ENCODE results near the gene CCDC88C.
"Not testable (repeated sequence)": the region's sequence is repeated elsewhere in the genome, so short reads cannot be mapped to it uniquely, and the experiment has no call there.

Gene CCDC88C

GRCh38 chr14:91227183-91227628 lies 190.4 kb downstream of the CCDC88C start:
- no peaks in the 10 kb centered on the region for H4K20me1 ChIP-seq (ENCODE audit: insufficient read depth)
- no peaks in the 10 kb centered on the region for H3K79me2 ChIP-seq (ENCODE audit: insufficient read depth, low read depth)
- H3K9ac ChIP-seq = no peak overlapping the region
- H3K4me3 ChIP-seq (IDR thresholded peaks at IDR 0.05; ENCODE audit: insufficient read depth, low read depth, low read length) = no peak overlapping the region
- H2AFZ ChIP-seq (ENCODE audit: low read depth) = no peak overlapping the region
- peaks cover 29% of the 10 kb centered on the region for H3K4me1 ChIP-seq (ENCODE audit: low read depth, poor library complexity, severe bottlenecking)
- no peaks in the 10 kb centered on the region for H3K27me3 ChIP-seq (ENCODE audit: insufficient read depth, low read depth)
- no peaks in the 10 kb centered on the region for H3K36me3 ChIP-seq (ENCODE audit: insufficient read depth)
- no peak overlapping the region for H3K4me2 ChIP-seq
- H3K27ac ChIP-seq = no peak overlapping the region
- TF ChIP-seq, protein P1, sequence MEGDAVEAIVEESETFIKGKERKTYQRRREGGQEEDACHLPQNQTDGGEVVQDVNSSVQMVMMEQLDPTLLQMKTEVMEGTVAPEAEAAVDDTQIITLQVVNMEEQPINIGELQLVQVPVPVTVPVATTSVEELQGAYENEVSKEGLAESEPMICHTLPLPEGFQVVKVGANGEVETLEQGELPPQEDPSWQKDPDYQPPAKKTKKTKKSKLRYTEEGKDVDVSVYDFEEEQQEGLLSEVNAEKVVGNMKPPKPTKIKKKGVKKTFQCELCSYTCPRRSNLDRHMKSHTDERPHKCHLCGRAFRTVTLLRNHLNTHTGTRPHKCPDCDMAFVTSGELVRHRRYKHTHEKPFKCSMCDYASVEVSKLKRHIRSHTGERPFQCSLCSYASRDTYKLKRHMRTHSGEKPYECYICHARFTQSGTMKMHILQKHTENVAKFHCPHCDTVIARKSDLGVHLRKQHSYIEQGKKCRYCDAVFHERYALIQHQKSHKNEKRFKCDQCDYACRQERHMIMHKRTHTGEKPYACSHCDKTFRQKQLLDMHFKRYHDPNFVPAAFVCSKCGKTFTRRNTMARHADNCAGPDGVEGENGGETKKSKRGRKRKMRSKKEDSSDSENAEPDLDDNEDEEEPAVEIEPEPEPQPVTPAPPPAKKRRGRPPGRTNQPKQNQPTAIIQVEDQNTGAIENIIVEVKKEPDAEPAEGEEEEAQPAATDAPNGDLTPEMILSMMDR (conservative IDR thresholded peaks at IDR 0.05; ENCODE audit: low read depth, low read length) = no peak

DNA sequence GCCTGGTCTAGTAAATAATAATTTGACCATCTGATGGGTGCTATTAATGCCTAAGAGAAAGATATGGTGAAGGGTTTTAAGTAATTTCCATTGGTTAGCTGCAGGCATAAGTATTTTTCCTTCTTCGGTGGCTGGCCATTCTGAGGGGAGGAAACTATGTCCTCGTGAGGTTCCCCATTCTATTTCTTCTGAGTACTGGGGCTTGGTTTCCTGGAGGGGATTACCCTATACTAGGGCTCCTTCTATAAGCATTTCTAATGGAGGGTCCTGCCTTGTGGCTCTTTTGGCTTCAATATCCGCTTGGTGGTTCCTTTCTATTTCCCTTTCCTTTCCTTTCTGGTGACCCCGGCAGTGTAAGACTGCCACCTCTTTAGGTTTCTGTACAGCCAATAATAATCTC lies 191.3 kb downstream of the CCDC88C start:
- not testable (repeated sequence) for H3K27me3 ChIP-seq (ENCODE audit: insufficient read depth, low read depth); H3K27ac ChIP-seq; H3K4me3 ChIP-seq (IDR thresholded peaks at IDR 0.05; ENCODE audit: insufficient read depth, low read depth, low read length); H3K4me2 ChIP-seq; H3K9ac ChIP-seq; H2AFZ ChIP-seq (ENCODE audit: low read depth); H3K79me2 ChIP-seq (ENCODE audit: insufficient read depth, low read depth); H4K20me1 ChIP-seq (ENCODE audit: insufficient read depth); H3K36me3 ChIP-seq (ENCODE audit: insufficient read depth)
- peaks cover 29% of the 10 kb centered on the region for H3K4me1 ChIP-seq (ENCODE audit: low read depth, poor library complexity, severe bottlenecking)

DNA sequence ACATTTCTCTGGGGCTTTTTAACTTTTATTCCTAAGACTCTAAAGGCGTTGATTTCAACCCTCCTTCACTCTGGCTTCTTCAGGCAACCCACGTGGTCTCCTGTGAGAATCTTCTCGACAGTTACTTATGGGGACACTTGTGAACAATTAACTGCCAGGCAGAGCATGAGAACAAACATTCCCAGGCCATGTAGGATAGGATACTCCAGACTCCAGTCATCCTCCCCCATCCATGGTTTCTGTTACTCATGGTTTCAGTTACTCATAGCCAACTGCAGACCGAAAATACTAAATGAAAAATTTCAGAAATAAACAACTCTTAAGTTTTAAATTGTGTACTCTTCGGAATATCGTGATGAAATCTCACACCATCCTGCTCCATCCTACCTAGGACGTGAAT lies 192.6 kb downstream of the CCDC88C start:
- Histone ChIP-seq H4K20me1 (ENCODE audit: insufficient read depth) (no peaks in the 10 kb centered on the region), H3K4me3 (IDR thresholded peaks at IDR 0.05; ENCODE audit: insufficient read depth, low read depth, low read length) (no peak overlapping the region), H3K27ac (no peak overlapping the region)

GRCh38 chr14:91223028-91223783 lies 194.4 kb downstream of the CCDC88C start:
- H3K27ac ChIP-seq = no peak overlapping the region
- no peak overlapping the region for H2AFZ ChIP-seq (ENCODE audit: low read depth)
- no peak overlapping the region for H3K4me3 ChIP-seq (IDR thresholded peaks at IDR 0.05; ENCODE audit: insufficient read depth, low read depth, low read length)
- H3K27me3 ChIP-seq (ENCODE audit: insufficient read depth, low read depth) = no peaks in the 10 kb centered on the region
- no peak overlapping the region for H3K4me2 ChIP-seq
- H3K9ac ChIP-seq = no peak overlapping the region
- H3K79me2 ChIP-seq (ENCODE audit: insufficient read depth, low read depth) = no peaks in the 10 kb centered on the region
- H4K20me1 ChIP-seq (ENCODE audit: insufficient read depth) = no peaks in the 10 kb centered on the region
- TF ChIP-seq, protein P1 (conservative IDR thresholded peaks at IDR 0.05; ENCODE audit: low read depth, low read length) = no peak
- no peaks in the 10 kb centered on the region for H3K36me3 ChIP-seq (ENCODE audit: insufficient read depth)
- H3K4me1 ChIP-seq (ENCODE audit: low read depth, poor library complexity, severe bottlenecking) = no peaks in the 10 kb centered on the region

More for the DNA sequence above, 192.6 kb downstream of the CCDC88C start:
- Histone ChIP-seq H3K27me3 (ENCODE audit: insufficient read depth, low read depth) (no peaks in the 10 kb centered on the region), H3K4me1 (ENCODE audit: low read depth, poor library complexity, severe bottlenecking) (peaks cover 16% of the 10 kb centered on the region), H3K4me2 (no peak overlapping the region), H3K36me3 (ENCODE audit: insufficient read depth) (no peaks in the 10 kb centered on the region), H3K79me2 (ENCODE audit: insufficient read depth, low read depth) (no peaks in the 10 kb centered on the region), H2AFZ (ENCODE audit: low read depth) (no peak overlapping the region), H3K9ac (no peak overlapping the region)
- TF ChIP-seq, protein P1 (conservative IDR thresholded peaks at IDR 0.05; ENCODE audit: low read depth, low read length) = no peak

Measured in KMS-11 (cell line).